Naive thymus-derived CD8-positive, alpha-beta T cell (primary cell): ENCODE measurements around the gene TSPAN5. TPM values are rescaled to one million over a fixed set of nuclear protein-coding genes. Genes with fewer than 3 reads are reported as not detected.

Experiments
- ATAC-seq, 2 donors: fragments of 150-1000 bp; cut with Tn5 transposase in 1 of 2; sonication (Bioruptor Pico), chemical (Tn5 transposase) in 1 of 2; 1 replicate in 1 of 2; 2 replicates in 1 of 2; pipeline ENCODE4 v1.10.0; 2021; ENCODE audit warnings: mild to moderate bottlenecking in 2 of 2, moderate library complexity in 2 of 2
- POLR2A ChIA-PET: fragments of 350-600 bp; sonication (Branson Sonifier 250); formaldehyde crosslinking; loops from one replicate; lab custom pipeline; 2021; ENCODE audit warnings: antibody characterized with exemption; lab: Charles Lee
- DNase-seq, 10 donors: peaks; one replicate each; pipeline versions ENCODE4 v3.0.0 to v3.0.0-alpha.2; 2020 to 2022
- H3K27ac Mint-ChIP-seq, 10 donors: one replicate each; pipeline ENCODE4 v1.8.0; 2020 to 2022; ENCODE audit warnings: mild to moderate bottlenecking in 10 of 10, mixed read lengths in 10 of 10, moderate library complexity in 4 of 10, inconsistent platforms in 1 of 10
- H3K27me3 Mint-ChIP-seq, 5 donors: one replicate each; pipeline ENCODE4 v1.8.0; 2021 to 2022; ENCODE audit warnings: mixed read lengths in 5 of 5
- H3K36me3 Mint-ChIP-seq, 3 donors: one replicate each; pipeline ENCODE4 v1.8.0; 2020 to 2022; ENCODE audit warnings: mixed read lengths in 3 of 3, mild to moderate bottlenecking in 2 of 3, inconsistent platforms in 1 of 3
- H3K4me1 Mint-ChIP-seq, 4 donors: one replicate each; pipeline ENCODE4 v1.8.0; 2021 to 2022; ENCODE audit warnings: mixed read lengths in 4 of 4
- H3K4me3 Mint-ChIP-seq, 10 donors: one replicate each; pipeline ENCODE4 v1.8.0; 2020 to 2022; ENCODE audit warnings: mild to moderate bottlenecking in 10 of 10, mixed read lengths in 10 of 10, moderate library complexity in 6 of 10, inconsistent platforms in 1 of 10
- H3K9me3 Mint-ChIP-seq, 9 donors: one replicate each; pipeline ENCODE4 v1.8.0; 2020 to 2022; ENCODE audit warnings: mixed read lengths in 9 of 9, mild to moderate bottlenecking in 3 of 9, inconsistent platforms in 1 of 9, moderate library complexity in 1 of 9
- polyA plus RNA-seq, 3 donors: library from polyadenylated mRNA; unstranded; fragments of 300-500 nt; fragmentation: Illumina TruSeq; gene quantifications; one replicate each; pipeline ENCODE4 v1.2.3, GENCODE V29; 2021
- total RNA-seq, 8 experiments: library from RNA in 2 of 8; stranded (reverse) in 2 of 8; gene quantifications; one replicate each; pipeline ENCODE4 v1.2.3 and lab custom pipeline; 2021 to 2026

Gene TSPAN5
- total and polyA plus RNA-seq, 5 experiments from 2014 or later: 5.0 to 13.9 (median 5.9) TPM

- Mint-ChIP-seq H3K4me1 (peaks cover 9 to 26% (median 17%) of the 10 kb centered on the region in 4 donors), H3K4me3 (no peak overlapping the region), H3K9me3 (no peaks in the 10 kb centered on the region), H3K36me3 (no peaks in the 10 kb centered on the region), H3K27me3 (peaks cover 0 to 2% (median 0%) of the 10 kb centered on the region in 5 donors), H3K27ac (peak overlapping the region in 1 of 10 donors; percentile 8)
- no peak for ATAC-seq
- POLR2A ChIA-PET: no interaction called here
- DNase-seq: no peak
Observed at GRCh38 chr4:98670186-98670585, 11.8 kb upstream of the TSPAN5 start.

- H3K9me3 Mint-ChIP-seq: no peaks in the 10 kb centered on the region
- no peaks in the 10 kb centered on the region for H3K36me3 Mint-ChIP-seq
- ATAC-seq: no peak
- no peak overlapping the region for H3K4me3 Mint-ChIP-seq
- no peak for DNase-seq
- no peak overlapping the region for H3K27ac Mint-ChIP-seq
- POLR2A ChIA-PET: no interaction called here
- peaks cover 9 to 32% (median 22%) of the 10 kb centered on the region in 4 donors for H3K4me1 Mint-ChIP-seq
- peaks cover 0 to 1% (median 0%) of the 10 kb centered on the region in 5 donors for H3K27me3 Mint-ChIP-seq
Observed at GRCh38 chr4:98669577-98669976, 11.2 kb upstream of the TSPAN5 start.

GRCh38 chr4:98664959-98665358, 6.5 kb upstream of the TSPAN5 start:
- ATAC-seq: no peak
- H3K4me1 Mint-ChIP-seq: peaks cover 18 to 57% (median 51%) of the 10 kb centered on the region in 4 donors
- H3K36me3 Mint-ChIP-seq: no peaks in the 10 kb centered on the region
- H3K27ac Mint-ChIP-seq: peak overlapping the region in 8 of 10 donors; percentile 60 to 99 (median 91)
- DNase-seq: no peak
- H3K9me3 Mint-ChIP-seq: no peaks in the 10 kb centered on the region
- no peaks in the 10 kb centered on the region for H3K27me3 Mint-ChIP-seq
- POLR2A ChIA-PET: interaction anchor here (0.7 kb wide), 1 partner anchor 52 kb away, joined by 4 read pairs; no protein-coding TSS in a partner anchor
- H3K4me3 Mint-ChIP-seq: peak overlapping the region in 3 of 10 donors; percentile 12 to 78 (median 55)

GRCh38 chr4:98663226-98664006, 5.0 kb upstream of the TSPAN5 start:
- Mint-ChIP-seq H3K27me3 (no peaks in the 10 kb centered on the region), H3K27ac (peak overlapping the region; percentile 89 to 99 (median 98)), H3K9me3 (no peaks in the 10 kb centered on the region), H3K36me3 (no peaks in the 10 kb centered on the region), H3K4me1 (peaks cover 24 to 70% (median 62%) of the 10 kb centered on the region in 4 donors), H3K4me3 (peak overlapping the region; percentile 59 to 87 (median 84))
- ATAC-seq (peak; percentile 70 to 77), DNase-seq (peak; percentile 14 to 80 (median 56))
- POLR2A ChIA-PET: interaction anchor here (0.6 to 1.9 kb wide), 7 partner anchors 13 to 403 kb away, joined by 3 to 6 read pairs (median 4); partner anchors contain the start of genes EIF4E and RAP1GDS1

GRCh38 chr4:98662626-98663225, 4.3 kb upstream of the TSPAN5 start:
- POLR2A ChIA-PET: interaction anchor here (0.6 to 1.9 kb wide), 6 partner anchors 12 to 402 kb away, joined by 3 to 6 read pairs (median 3); partner anchors contain the start of genes EIF4E, METAP1 and RAP1GDS1
- peak in 9 of 10 donors; percentile 12 to 66 (median 51) for DNase-seq
- peak overlapping the region; percentile 59 to 87 (median 84) for H3K4me3 Mint-ChIP-seq
- no peaks in the 10 kb centered on the region for H3K27me3 Mint-ChIP-seq
- peak; percentile 43 to 63 for ATAC-seq
- H3K4me1 Mint-ChIP-seq: peaks cover 26 to 74% (median 64%) of the 10 kb centered on the region in 4 donors
- no peaks in the 10 kb centered on the region for H3K36me3 Mint-ChIP-seq
- H3K27ac Mint-ChIP-seq: peak overlapping the region; percentile 89 to 99 (median 98)
- no peaks in the 10 kb centered on the region for H3K9me3 Mint-ChIP-seq

- H3K27me3 Mint-ChIP-seq: no peaks in the 10 kb centered on the region
- no peaks in the 10 kb centered on the region for H3K36me3 Mint-ChIP-seq
- H3K4me1 Mint-ChIP-seq: peaks cover 28 to 80% (median 71%) of the 10 kb centered on the region in 4 donors
- POLR2A ChIA-PET: interaction anchor here (0.6 to 1.9 kb wide), 3 partner anchors 44 to 333 kb away, joined by 3 to 6 read pairs (median 3); partner anchors contain the start of genes EIF4E and METAP1
- no peak for DNase-seq
- peak overlapping the region; percentile 37 to 99 (median 88) for H3K27ac Mint-ChIP-seq
- H3K9me3 Mint-ChIP-seq: no peaks in the 10 kb centered on the region
- peak overlapping the region in 4 of 10 donors; percentile 15 to 78 (median 38) for H3K4me3 Mint-ChIP-seq
- ATAC-seq: no peak
Observed at GRCh38 chr4:98662055-98662453, 3.6 kb upstream of the TSPAN5 start.

GRCh38 chr4:98661371-98662054, 3.1 kb upstream of the TSPAN5 start:
- Mint-ChIP-seq H3K9me3 (no peaks in the 10 kb centered on the region), H3K27me3 (no peaks in the 10 kb centered on the region), H3K4me1 (peaks cover 33 to 86% (median 76%) of the 10 kb centered on the region in 4 donors), H3K27ac (peak overlapping the region in 9 of 10 donors; percentile 37 to 99 (median 84)), H3K4me3 (peak overlapping the region in 1 of 10 donors; percentile 78), H3K36me3 (no peaks in the 10 kb centered on the region)
- DNase-seq (no peak), ATAC-seq (no peak)
- POLR2A ChIA-PET: no interaction called here

GRCh38 chr4:98659741-98660462, 1.5 kb upstream of the TSPAN5 start:
- no peaks in the 10 kb centered on the region for H3K36me3 Mint-ChIP-seq
- no peaks in the 10 kb centered on the region for H3K9me3 Mint-ChIP-seq
- ATAC-seq (no peak), DNase-seq (no peak)
- H3K4me1 Mint-ChIP-seq: peaks cover 39 to 89% (median 83%) of the 10 kb centered on the region in 4 donors
- no peaks in the 10 kb centered on the region for H3K27me3 Mint-ChIP-seq
- peak overlapping the region in 9 of 10 donors; percentile 16 to 99 (median 70) for H3K27ac Mint-ChIP-seq
- POLR2A ChIA-PET: interaction anchor here (0.6 to 2.5 kb wide), 2 partner anchors 269 to 272 kb away, joined by 4 to 11 read pairs; partner anchors contain the start of gene EIF4E
- peak overlapping the region in 9 of 10 donors; percentile 62 to 94 (median 78) for H3K4me3 Mint-ChIP-seq

- Mint-ChIP-seq H3K36me3 (no peaks in the 10 kb centered on the region), H3K27ac (peak overlapping the region in 9 of 10 donors; percentile 15 to 99 (median 64)), H3K9me3 (no peaks in the 10 kb centered on the region), H3K4me1 (peaks cover 39 to 84% (median 80%) of the 10 kb centered on the region in 4 donors), H3K4me3 (peak overlapping the region; percentile 62 to 94 (median 78)), H3K27me3 (no peaks in the 10 kb centered on the region)
- DNase-seq: no peak
- POLR2A ChIA-PET: interaction anchor here (0.6 to 2.5 kb wide), 6 partner anchors 47 to 1288 kb away, joined by 4 to 11 read pairs (median 5); partner anchors contain the start of genes DNAJB14, EIF4E, RAP1GDS1 and STPG2
- ATAC-seq: no peak
Observed at GRCh38 chr4:98659106-98659592, 738 bp upstream of the TSPAN5 start.

- Mint-ChIP-seq H3K36me3 (no peaks in the 10 kb centered on the region), H3K4me3 (peak overlapping the region; percentile 87 to 99 (median 92)), H3K27me3 (no peaks in the 10 kb centered on the region), H3K4me1 (peaks cover 30 to 79% (median 75%) of the 10 kb centered on the region in 4 donors), H3K9me3 (no peaks in the 10 kb centered on the region), H3K27ac (peak overlapping the region; percentile 7 to 92 (median 74))
- POLR2A ChIA-PET: interaction anchor here (0.6 to 2.5 kb wide), 9 partner anchors 9 to 1289 kb away, joined by 3 to 11 read pairs (median 5); partner anchors contain the start of genes ADH5, DNAJB14, EIF4E and RAP1GDS1
- DNase-seq: peak in 6 of 10 donors; percentile 12 to 63 (median 23)
- ATAC-seq: peak; percentile 25 to 31
Observed at GRCh38 chr4:98657531-98658286, 702 bp downstream of the TSPAN5 start.
